GM11168 (cell line): ENCODE data around the gene MXRA8.
"Not testable (repeated sequence)": the region's sequence is repeated elsewhere in the genome, so short reads cannot be mapped to it uniquely, and the experiment has no call there.

ENCODE experiments used
- in situ Hi-C: fragments of 300-500 bp; cut with MboI; formaldehyde crosslinking; loops from one replicate; pipeline ENCODE4 v1.12.0; 2022; ENCODE audit warnings: low sequenced_read_pairs; ENCODE audit not compliant: unreplicated experiment

Gene MXRA8

GRCh38 chr1:1324524-1325287, 33.6 kb downstream of the MXRA8 start, which contains the start of the genes CPTP and INTS11:
TSS of gene CPTP (plus strand) at chr1:1324802. CDS start at chr1:1326911, 2,109 bp downstream.
TSS of gene INTS11 (minus strand) at chr1:1324660. CDS start at chr1:1324608, 52 bp downstream.
- in situ Hi-C loops: no loop called here

DNA sequence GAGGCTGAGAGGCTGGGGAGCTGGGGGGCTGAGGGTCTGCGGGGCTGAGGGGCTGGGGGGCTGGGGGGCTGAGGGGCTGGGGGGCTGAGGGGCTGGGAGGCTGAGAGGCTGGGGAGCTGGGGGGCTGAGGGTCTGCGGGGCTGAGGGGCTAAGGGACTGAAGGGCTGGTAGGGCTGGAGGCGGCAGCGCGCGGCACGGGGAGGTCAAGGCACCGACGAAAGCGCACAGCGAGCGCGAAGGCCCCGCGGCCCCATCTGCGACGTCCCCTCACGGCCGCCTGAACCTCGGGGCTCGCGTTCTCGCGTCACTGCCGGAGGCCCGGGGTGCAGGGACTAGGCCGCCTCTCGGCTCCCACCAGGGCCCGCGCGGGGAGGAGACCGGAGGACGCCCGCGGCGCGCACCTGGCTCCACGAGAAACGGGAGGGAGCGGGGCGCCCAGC, 34.3 kb downstream of the MXRA8 start:
- in situ Hi-C loops: no loop called here

- in situ Hi-C loops: no loop called here
These were observed 35.4 kb downstream of the MXRA8 start for GRCh38 chr1:1322952-1323351.

- in situ Hi-C loops: no loop called here
These were observed 35.9 kb downstream of the MXRA8 start for GRCh38 chr1:1322418-1322817.

- in situ Hi-C loops: no loop called here
These were observed 36.9 kb downstream of the MXRA8 start for GRCh38 chr1:1321477-1321876.

GRCh38 chr1:1320666-1321448, 37.5 kb downstream of the MXRA8 start:
- in situ Hi-C loops: no loop called here

DNA sequence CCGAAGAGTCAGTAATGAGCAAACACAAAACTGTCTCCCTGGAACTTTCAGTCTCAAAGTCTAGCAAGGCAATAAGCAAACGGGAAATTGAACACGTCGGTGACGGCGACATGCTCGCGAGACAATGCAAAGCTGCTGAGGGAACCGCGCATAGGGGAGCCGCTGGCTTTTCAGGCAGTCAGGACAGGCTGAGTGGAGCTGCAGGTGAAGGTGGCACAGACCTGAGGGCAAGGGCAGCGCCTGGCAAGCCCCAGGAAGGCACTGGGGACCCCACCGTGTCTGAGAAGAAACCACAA, 38.8 kb downstream of the MXRA8 start:
- in situ Hi-C loops: no loop called here

DNA sequence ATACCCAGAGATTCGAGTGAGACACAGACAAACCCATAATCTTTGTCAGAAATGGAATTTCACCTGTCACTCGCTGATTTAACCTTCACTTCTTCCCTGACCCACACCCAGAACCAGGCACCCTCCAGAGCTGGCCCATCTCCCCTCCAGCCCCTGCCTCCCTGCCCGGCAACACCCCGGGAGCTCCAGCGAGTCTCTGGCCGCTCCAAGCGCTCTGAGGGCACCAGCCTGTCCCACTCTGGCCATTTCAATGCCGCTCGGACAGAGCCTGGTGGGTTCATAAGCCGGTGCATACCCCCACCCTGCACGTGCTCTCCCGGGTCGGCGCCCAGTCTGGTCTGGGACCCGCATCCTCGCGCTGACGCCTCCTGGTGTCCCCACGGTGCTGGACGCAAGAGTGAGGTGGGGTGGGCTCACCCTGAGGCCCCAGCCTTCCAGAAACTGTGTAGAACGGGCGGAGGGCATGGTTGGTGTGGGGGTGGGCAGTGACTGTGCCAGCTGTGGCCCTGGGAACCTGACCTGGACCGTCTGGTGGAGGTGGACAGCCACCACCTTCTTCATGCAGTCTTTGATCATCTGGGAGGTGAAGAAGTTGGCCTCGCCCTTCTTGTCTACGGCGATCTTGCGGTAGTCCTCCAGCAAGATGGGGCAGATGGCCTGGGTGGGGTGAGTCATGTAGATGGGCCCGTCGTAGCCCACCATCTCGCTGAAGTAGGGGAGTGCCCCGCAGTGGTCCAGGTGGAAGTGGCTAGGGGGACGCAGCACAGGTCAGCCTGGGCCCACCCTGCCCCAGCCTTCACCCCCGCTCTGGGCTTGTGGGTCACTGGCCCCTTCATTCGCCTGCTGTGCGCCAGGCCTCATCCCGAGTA, 39.3 kb downstream of the MXRA8 start:
- in situ Hi-C loops: no loop called here

DNA sequence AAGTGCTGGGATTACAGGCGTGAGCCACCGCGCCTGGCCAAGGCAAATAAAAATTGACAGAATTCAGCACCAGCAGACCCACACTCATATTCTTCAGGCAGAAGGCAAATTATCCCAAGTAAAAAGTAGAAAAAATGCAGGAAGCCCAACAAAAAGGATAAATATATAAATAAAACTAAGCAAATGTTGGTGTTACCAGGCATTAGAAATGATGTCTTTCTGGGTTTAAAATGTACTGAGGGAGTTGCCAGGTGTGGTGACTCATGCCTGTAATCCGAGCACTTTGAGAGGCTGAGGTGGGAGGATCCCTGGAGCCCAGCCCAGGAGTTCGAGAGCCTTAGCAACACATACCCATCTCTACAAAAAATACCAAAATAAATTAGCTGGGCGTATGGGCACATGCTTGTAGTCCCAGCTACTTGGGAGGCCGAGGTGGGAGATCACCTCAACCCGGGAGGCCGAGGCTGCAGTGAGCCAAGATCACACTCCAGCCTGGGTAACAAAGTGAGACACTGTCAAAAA, 40.2 kb downstream of the MXRA8 start:
- in situ Hi-C loops: no loop called here

- in situ Hi-C loops: no loop called here
These were observed 40.9 kb downstream of the MXRA8 start for GRCh38 chr1:1317420-1317819.

GRCh38 chr1:1316199-1316598, 42.2 kb downstream of the MXRA8 start:
- in situ Hi-C loops: not testable (repeated sequence)

- in situ Hi-C loops: no loop called here
These were observed 42.9 kb downstream of the MXRA8 start for GRCh38 chr1:1315435-1315954.

GRCh38 chr1:1314678-1315335, 43.5 kb downstream of the MXRA8 start:
- in situ Hi-C loops: no loop called here

DNA sequence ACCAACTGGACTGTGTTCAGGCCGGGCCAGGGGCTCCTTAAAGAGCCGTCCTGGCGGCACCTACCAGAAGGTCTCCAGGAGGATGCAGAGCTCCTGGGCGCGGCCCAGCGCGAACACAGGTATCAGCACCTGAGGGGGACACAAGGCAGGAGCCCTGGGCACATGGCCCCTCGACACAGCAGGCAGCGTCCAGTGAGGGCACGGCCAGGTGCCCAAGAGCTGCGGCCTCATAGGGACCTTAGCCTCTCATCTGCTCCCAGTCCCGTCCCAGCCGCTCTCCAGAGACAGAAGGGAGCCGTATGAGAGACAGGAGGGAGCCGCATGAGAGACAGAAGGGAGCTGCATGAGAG, 44.1 kb downstream of the MXRA8 start:
- in situ Hi-C loops: no loop called here

DNA sequence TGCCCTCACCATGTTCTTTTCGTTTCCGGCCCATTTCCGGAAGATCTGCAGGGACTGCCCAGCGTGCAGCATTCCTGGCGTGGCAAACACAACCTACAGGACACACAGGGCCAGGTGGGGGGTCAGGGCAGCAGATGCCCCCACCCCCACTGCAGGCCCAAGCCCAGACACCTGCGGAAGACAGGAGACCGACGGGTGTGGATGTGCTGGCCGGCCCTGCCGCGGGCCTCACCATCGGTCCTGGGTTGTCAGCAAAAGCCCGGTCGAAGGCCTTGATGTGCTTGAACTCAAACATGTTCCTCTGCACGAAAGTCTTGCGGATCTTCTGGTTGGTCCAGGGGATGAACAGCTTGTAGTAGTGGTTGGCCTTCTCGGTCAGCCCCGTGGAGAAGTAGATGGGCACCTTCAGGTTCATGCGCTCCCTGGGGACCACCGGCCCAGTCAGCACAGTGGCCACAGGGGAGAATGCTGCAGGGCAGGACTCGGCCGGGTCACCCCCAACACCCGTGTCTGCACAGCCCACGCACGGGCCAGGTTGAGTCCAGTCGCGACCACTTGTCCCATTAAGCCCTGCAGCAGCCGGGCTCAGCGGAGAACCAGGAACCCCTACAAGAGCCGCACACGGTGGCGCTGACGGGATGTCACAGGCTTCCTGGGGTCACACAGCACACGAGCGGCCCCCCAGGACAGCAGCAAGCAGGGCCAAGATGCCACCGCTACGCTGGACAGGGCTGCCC, 44.7 kb downstream of the MXRA8 start:
- in situ Hi-C loops: no loop called here

GRCh38 chr1:1312450-1313314, 45.7 kb downstream of the MXRA8 start:
- in situ Hi-C loops: no loop called here

GRCh38 chr1:1311107-1312104, 46.9 kb downstream of the MXRA8 start:
- in situ Hi-C loops: no loop called here
